ENCODE data around the gene ARFRP1. TPM values are rescaled to one million over a fixed set of nuclear protein-coding genes. Genes with fewer than 3 reads are reported as not detected.
A peak's percentile ranks its signal among the peaks of the same experiment; 100 is the strongest.

The ARFRP1 gene
- total RNA-seq, 1 donor = 21.7 TPM

DNA sequence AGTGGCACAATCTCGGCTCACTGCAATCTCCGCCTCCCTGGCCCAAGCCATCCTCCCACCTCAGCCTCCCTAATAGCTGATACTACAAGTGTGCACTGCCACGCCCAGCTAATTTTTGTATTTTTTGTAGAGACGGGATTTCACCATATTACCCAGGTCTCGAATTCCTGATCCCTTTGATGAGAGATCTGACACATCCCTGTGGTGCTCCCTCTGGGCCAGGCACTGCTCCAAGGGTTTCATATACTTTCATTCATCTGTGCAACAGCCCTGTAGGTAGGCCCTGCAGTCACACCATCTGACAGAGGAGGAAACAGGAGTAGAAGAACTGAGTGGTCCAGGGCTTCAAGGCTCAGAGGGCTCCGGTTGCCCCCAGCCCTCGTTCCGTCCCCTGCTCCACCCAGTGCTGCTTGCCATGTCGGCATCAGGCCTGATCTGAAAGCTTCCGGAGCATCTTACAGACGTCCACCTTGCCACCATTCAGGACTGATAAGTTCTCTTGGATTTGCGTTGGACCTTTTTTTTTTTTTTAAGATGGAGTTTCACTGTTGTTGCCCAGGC is 3.4 kb upstream of the ARFRP1 start:
- H3K79me2 ChIP-seq (ENCODE audit: insufficient read depth, low read length) = peaks cover 97% of the 10 kb centered on the region
- no peak overlapping the region for H3K4me3 ChIP-seq (ENCODE audit: insufficient read depth, low read length)
- no peak overlapping the region for H2AFZ ChIP-seq (ENCODE audit: low read length)
- H3K27me3 ChIP-seq (ENCODE audit: insufficient read depth, low read length) = no peaks in the 10 kb centered on the region
- no peak overlapping the region for H3K4me2 ChIP-seq (ENCODE audit: insufficient read depth, low read length)
- H3K36me3 ChIP-seq (ENCODE audit: insufficient read depth, low read length) = peaks cover 47% of the 10 kb centered on the region
- no peak overlapping the region for H3K27ac ChIP-seq (ENCODE audit: low read depth, low read length)
- peaks cover 3% of the 10 kb centered on the region for H3K9me3 ChIP-seq (ENCODE audit: low read depth, low read length)
- peaks cover 17% of the 10 kb centered on the region for H3K4me1 ChIP-seq (ENCODE audit: insufficient read depth, low read length)
- TF ChIP-seq, protein P1, sequence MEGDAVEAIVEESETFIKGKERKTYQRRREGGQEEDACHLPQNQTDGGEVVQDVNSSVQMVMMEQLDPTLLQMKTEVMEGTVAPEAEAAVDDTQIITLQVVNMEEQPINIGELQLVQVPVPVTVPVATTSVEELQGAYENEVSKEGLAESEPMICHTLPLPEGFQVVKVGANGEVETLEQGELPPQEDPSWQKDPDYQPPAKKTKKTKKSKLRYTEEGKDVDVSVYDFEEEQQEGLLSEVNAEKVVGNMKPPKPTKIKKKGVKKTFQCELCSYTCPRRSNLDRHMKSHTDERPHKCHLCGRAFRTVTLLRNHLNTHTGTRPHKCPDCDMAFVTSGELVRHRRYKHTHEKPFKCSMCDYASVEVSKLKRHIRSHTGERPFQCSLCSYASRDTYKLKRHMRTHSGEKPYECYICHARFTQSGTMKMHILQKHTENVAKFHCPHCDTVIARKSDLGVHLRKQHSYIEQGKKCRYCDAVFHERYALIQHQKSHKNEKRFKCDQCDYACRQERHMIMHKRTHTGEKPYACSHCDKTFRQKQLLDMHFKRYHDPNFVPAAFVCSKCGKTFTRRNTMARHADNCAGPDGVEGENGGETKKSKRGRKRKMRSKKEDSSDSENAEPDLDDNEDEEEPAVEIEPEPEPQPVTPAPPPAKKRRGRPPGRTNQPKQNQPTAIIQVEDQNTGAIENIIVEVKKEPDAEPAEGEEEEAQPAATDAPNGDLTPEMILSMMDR (IDR thresholded peaks at IDR 0.05; ENCODE audit: extremely low read depth, low read depth, low read length) = no peak
- peaks cover 14% of the 10 kb centered on the region for H4K20me1 ChIP-seq (ENCODE audit: insufficient read depth, low read length)
- peak; percentile 41 for DNase-seq (ENCODE audit: insufficient read length, low spot score, missing footprints)

DNA sequence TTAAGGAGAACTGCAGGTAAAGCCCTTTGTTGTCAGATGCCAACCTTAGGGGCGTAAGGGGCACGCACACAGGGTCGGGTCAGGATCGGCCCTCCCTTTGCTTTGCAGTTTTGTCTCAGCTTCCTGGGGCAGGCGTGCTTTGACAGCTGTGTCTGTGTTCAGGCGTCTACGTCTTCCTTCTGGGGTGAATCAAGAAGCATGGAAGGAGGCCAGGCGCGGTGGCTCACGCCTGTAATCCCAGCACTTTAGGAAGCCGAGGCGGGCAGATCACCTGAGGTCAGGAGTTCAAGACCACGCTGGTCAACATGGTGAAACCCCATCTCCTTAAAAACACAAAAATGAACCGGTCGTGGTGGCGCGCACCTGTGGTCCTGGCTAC is 1.4 kb upstream of the ARFRP1 start:
- no peaks in the 10 kb centered on the region for H3K27me3 ChIP-seq (ENCODE audit: insufficient read depth, low read length)
- peak overlapping the region; percentile 85 for H3K4me2 ChIP-seq (ENCODE audit: insufficient read depth, low read length)
- peaks cover 56% of the 10 kb centered on the region for H3K36me3 ChIP-seq (ENCODE audit: insufficient read depth, low read length)
- peaks cover 18% of the 10 kb centered on the region for H3K4me1 ChIP-seq (ENCODE audit: insufficient read depth, low read length)
- no peak overlapping the region for H2AFZ ChIP-seq (ENCODE audit: low read length)
- H3K27ac ChIP-seq (ENCODE audit: low read depth, low read length) = no peak overlapping the region
- H3K79me2 ChIP-seq (ENCODE audit: insufficient read depth, low read length) = peaks cover 97% of the 10 kb centered on the region
- TF ChIP-seq, protein P1 (IDR thresholded peaks at IDR 0.05; ENCODE audit: extremely low read depth, low read depth, low read length) = no peak
- no peaks in the 10 kb centered on the region for H3K9me3 ChIP-seq (ENCODE audit: low read depth, low read length)
- H4K20me1 ChIP-seq (ENCODE audit: insufficient read depth, low read length) = peaks cover 14% of the 10 kb centered on the region
- H3K4me3 ChIP-seq (ENCODE audit: insufficient read depth, low read length) = peak overlapping the region; percentile 87
- DNase-seq (ENCODE audit: insufficient read length, low spot score, missing footprints) = peak; percentile 51

DNA sequence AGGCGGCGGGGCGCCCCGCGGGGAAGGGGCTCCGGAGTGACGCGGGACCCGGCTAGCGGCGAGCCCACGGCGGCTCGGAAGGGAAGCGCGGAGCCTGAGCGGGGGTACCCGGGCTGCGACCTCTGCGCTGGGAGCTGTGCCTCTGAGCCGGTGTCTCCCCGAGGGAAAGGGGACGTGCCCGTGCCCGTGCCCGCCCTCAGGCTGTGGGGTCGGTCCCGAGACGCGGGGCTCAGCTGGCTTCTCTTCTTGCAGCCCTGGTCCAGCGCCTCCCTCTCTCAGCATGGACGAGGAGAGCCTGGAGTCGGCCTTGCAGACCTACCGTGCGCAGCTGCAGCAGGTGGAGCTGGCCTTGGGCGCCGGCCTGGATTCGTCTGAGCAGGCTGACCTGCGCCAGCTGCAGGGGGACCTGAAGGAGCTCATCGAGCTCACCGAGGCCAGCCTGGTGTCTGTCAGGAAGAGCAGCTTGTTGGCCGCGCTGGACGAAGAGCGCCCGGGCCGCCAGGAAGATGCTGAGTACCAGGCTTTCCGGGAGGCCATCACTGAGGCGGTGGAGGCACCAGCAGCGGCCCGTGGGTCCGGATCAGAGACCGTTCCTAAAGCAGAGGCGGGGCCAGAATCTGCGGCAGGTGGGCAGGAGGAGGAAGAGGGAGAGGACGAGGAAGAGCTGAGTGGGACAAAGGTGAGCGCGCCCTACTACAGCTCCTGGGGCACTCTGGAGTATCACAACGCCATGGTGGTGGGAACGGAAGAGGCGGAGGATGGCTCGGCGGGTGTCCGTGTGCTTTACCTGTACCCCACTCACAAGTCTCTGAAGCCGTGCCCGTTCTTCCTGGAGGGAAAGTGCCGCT is 749 bp upstream of the ARFRP1 start:
- Histone ChIP-seq H3K79me2 (ENCODE audit: insufficient read depth, low read length) (peaks cover 94% of the 10 kb centered on the region), H4K20me1 (ENCODE audit: insufficient read depth, low read length) (peaks cover 14% of the 10 kb centered on the region), H3K4me3 (ENCODE audit: insufficient read depth, low read length) (peak overlapping the region; percentile 87), H3K4me2 (ENCODE audit: insufficient read depth, low read length) (peak overlapping the region; percentile 85), H3K27me3 (ENCODE audit: insufficient read depth, low read length) (no peaks in the 10 kb centered on the region), H3K27ac (ENCODE audit: low read depth, low read length) (peak overlapping the region; percentile 56), H3K9me3 (ENCODE audit: low read depth, low read length) (no peaks in the 10 kb centered on the region), H3K36me3 (ENCODE audit: insufficient read depth, low read length) (peaks cover 54% of the 10 kb centered on the region), H2AFZ (ENCODE audit: low read length) (no peak overlapping the region), H3K4me1 (ENCODE audit: insufficient read depth, low read length) (peaks cover 18% of the 10 kb centered on the region)
- DNase-seq (ENCODE audit: insufficient read length, low spot score, missing footprints) = peak; percentile 87
- TF ChIP-seq, protein P1 (IDR thresholded peaks at IDR 0.05; ENCODE audit: extremely low read depth, low read depth, low read length) = no peak
